Measurements from ENCODE around the gene XRCC3.

The XRCC3 gene

DNA sequence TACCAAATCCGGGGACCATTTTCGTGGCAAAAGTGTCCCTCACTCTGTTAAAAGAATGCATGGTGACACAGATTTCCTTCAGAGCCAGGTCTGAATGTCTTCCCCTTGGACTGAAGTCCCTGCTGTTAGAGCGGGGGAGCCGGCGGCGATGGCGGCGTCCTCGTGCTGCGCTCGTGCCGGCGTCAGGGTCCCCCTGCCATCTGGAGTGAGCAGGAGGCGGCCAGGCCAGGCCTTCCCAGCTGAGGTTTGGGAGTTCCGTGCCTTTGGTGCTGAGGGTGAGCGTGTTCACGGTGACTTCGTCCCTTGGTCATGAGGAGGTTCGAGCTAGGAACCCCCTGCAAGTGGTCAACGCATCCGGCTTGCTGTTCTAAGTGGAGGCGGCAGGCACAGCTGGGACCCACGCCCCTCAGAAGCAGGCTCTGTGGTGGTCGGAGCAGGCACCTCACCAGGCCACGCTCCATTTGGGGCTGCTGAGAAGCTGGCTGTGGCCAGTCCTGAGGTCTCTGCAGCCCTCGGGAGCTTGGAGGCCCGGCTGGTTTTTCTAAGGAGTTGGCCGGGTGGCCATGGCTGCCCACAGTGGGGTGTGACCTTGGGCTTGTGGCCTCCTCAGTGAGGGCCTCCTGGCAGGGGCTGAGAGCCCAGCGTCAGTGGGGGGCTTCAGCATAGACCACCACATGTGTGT is 9.9 kb upstream of the XRCC3 start:
- DNase-seq: no peak

DNA sequence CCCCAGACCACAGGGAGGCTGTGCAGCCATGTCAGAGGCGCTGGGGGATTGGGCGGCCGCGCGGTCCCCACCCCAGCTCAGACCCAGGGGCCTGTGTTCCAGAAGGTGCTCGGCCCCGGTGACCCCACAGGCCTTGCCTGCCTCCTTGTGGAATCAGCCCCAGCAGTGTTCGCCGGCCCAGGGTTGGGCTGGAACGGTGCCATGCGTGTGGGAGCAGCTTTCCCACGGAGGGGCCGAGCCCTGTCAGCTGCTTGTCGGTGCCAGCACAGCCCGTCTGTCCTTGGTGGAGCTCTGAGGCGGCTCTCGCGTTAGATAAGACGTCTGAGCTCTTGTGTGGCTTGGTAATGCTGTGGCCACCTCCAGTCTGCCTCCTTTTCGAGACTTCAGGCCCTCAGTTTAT is 8.9 kb upstream of the XRCC3 start:
- no peak for DNase-seq

DNA sequence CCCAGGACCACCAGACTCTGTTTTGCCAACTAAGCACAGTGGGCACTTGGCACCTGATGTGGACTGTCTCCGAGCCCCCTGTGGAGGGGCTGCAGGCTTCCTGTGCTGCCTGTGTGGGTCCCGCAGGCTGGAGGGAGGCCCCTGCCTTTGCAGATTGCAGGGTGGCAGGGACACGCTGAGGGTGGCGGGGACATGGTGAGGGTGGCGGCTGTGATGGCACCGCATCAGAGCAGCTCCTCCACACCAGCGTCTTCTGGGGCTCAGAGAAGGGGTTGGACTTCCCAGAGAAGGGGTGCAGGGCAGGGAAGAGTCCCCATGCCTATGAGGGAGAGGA is 8.5 kb upstream of the XRCC3 start:
- DNase-seq: no peak

DNA sequence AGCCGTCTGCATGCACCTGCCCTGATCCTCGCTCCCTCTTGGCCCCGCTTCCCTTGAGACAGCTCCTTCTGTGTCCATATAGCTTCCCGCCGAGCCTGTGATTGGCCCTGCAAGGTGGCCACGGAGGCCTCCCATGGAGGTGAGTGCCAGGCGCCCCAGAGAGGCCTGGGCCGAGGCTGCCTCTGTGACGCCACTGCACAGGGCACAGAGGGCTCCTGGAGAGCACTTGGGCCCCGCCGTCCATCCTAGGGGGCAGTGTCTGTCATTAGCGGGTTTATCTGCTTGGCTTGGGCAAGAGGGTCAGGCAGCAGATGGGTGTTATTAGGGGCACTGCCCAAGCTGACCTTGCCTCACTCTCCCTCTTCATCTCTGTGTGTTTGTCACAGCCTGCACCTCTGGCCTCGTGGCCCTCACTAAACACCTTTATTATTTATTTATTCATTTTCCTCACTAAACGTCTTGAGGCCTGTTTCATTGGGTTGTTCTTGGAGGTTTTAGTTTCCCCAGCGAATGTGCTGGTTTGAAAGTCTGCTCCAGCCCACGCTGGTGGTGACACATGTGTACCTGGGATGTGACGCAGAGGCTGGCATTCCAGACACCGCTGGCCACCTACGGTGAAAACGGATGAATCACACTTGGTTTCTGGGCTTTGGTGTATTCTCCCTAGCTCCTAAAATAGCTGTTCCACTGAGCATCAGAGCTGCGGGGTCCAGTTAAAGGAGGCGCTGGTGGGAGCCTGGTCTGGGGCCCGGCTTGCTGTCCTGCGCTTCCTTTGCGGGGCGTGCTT is 6.3 kb upstream of the XRCC3 start:
- DNase-seq: no peak

DNA sequence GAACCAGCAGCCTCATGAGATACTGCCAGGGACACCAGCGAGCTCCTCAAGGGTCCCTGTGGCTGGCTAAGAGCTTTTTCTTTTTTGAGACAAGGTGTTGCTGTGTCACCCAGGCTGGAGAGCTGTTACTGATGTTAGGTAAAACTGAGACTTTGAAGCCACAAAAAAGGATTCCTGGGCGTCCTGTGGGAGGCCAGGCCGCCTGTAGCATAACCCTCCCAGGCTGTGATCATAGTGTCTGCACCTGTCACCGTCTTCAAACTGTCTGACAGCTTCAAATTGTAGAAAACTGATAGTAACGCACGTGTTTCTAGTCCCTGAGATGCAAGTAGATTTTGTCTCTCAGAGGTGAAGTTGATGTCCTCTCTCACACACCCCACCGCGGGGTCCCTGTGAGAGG is 4.5 kb upstream of the XRCC3 start:
- no peak for DNase-seq

DNA sequence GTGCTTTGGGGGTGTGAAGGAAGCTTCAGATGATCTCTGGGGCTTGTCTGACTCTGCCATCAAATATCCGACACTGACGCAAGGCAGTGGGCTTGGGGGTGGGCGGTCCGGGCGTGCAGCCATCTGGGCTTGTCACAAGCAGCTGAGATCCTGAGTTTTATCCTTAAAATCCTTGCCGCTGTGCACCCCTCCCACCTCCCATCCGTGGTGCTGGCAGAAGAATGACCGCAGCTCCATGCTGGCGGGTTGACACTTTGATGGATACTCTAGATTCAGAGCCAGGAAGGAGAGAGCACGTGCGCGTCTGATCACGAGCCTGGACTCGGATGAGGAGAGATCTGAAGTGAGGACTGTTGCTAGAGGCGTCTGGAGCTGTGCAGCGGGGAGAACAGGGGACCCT is 3.3 kb upstream of the XRCC3 start:
- DNase-seq: no peak

DNA sequence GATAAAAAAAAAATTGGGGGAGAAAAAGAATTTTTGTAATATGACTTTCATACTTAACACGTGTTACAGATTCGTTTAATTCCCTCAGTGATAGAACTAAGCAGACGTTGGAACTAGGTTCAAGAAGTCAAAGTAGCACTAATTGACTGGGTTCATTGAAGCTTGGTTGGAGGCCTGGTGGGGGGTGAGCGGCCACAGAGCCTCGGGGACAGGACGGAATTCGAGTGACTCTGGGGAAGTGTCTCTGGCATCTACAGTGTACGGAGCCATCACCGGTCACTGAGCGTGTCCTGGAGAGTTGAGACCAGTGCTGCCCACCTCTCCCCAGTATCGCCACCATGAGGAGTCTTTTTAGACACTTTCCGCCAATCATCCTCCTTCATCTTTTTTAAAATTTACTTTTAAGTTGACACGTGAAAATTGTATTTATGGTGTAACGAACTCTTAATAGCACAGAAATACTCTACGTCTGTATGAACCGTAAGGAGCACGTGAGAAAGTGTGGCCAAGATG is 1.7 kb upstream of the XRCC3 start:
- no peak for DNase-seq

DNA sequence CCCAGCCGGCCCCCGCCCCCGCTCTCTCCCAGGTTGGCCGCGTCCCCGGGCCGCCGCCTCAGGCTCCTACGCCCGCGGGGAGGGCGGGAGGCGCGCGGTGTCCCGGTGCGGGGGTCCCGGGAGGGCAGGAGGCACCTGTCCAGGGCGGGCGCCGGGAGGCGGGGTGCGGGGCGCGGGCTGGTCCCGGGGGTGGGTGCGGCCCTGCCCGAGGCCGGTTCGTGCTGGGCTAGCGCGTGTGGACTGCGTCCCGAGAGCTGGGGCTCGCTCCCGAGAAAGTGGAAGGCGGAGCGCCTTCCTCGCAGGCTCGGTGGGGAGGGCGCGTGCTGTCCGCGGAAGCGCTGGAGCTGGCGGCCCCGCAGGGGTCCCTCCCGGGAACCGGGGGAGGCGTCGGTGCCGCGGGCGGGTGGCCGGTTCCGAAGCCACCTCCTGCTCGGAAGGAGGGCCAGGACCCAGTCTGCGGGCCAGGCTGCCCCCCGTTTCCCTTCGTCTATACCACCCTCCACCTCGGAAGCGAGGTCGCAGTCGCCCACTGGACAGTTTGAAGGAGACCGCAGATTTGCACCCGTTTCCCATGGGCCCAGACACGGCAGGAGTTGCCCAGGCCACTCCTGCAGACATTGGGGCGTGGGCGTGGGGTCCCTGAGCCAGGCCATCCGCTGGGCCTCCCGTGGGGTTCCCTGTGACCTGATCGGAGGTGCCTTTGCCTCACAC is 995 bp upstream of the XRCC3 start:
- no peak for DNase-seq

DNA sequence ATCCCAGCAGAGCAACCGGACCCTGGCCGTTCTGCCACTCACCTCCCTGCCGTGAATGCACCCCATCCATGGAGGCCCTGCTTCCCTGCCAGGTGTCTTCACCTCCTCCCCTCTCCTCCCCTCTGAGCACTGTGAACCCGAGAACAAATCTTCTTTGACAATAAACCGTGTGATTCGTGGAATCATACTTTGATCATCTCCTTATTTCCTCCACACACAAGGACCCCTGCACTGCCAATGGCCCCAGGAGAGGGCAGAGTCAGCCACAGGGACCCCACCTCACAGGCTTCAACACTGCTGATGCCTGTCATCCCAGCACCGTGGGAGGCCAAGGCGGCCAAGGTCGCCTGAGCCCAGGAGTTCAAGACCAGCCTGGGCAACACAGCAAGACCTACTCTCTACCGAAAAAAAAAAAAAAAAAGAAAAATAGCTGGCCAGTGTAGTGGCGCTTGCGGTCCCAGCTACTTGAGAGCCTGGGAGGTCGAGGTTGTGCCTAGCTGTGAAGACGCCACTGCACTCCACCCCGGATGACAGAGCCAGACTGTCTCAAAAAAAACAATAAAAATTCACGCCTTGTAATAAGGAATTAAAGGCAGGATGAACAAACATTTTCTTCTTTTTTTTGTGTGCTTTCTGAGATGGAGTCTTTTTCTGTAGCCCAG is 1.1 kb downstream of the XRCC3 start:
- no peak for DNase-seq

DNA sequence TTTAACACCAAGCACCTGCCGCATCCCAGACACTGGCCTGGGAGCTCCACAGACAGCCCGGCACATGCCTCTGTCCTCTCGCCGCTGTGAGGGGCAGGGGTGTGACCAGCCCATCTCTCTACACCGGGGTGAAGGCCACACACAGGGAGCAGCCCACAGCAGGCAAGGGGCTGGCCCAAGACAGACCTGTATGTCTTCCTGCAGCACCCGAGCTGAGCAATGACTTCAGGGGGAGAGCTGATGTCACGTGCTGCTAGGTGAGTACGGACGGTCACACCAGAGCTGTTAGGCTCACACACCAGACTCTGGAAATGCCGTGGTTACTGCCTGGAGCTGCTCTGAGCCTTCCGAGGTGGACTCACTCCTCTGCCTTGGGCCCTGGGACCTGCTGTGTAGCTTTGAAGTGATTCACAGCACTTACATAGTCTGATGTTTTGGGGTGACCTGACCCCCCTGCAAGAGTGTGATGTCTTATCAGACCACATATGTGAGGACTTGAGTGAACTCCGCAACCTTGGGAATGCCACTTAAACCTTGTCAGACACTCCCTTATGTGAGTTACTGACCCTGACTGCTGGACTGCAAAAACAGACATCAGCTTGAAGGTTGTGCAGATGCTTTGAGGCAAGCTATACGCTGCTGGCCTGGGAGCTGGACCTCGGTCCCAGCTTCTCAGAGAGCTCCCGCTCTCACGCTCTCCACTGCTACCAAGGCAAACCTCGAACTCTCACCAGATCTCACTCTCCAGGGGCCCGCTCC is 1.8 kb downstream of the XRCC3 start:
- DNase-seq: no peak

DNA sequence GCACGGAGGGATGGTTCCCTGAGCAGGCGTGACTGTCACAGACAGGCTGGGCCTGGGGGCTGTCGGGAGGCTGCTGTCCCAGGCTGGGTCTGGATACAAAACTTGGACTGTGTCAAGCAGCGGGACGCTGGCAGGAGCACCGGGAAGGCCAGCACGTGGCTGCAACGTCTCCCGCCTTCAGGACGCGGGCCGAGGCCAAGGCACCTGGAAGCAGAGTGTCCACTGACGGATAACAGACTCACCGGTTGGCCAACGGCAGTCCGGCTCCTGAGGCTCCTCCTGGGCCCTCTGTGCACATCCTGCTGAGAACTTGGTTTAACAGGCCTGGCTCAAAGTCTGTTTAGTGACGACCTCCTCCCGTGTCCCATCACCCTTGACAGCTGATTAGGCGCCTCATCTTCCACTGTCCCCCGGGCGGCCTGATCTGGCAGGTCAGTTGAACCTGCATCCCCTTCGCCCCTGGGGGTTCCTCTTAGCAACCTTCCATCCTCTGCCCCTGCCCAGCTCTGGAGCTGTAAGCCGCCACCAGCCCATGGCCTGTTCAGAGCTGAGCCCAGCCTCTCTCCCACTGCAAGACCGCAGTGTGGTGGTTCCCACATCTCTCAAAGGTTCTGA is 2.5 kb downstream of the XRCC3 start:
- DNase-seq: no peak

DNA sequence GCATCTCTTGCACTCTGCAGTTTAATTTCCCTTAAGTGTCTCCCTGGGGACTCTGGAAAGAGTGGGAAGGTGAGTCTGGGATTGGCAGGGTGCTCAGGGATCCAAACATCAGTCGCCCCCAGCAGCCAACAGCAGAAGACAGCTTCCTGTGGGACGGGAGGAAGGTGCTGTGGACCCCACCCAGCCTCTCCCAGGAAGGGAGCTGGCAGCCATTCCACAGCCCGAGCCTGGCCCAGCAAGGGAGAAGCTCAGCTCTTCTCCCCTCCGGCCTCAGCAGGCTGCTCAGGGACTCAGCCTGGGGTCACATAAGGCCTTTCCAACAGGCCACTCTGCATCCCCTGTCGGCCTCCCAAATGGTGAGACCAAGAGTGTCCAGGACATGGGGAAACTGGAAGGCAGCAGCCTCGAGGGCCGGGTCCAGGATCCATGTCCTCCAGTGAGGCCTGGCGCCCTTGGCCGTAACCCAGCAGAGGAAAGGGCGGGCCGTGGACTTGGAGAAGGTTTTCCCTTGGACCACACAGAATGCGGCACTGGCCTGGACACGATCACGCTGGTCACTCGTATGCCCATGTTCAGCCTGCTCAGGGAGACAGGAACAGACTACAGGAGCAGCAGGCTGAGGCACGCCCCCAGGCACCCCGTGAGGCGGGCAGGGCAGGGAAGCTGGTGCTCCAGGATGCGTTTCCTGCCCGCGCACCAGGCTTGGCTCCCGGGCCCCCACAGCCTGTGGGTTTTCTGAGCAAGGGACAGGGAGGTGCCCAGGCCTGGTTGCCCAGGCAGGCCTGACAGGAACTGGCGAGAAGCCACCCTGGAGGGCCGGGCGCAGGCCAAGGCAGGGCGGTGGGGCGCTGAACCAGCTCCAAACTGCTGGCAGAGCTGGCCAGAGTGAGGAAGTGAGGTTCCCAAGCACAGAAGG is 3.5 kb downstream of the XRCC3 start:
- DNase-seq: no peak

DNA sequence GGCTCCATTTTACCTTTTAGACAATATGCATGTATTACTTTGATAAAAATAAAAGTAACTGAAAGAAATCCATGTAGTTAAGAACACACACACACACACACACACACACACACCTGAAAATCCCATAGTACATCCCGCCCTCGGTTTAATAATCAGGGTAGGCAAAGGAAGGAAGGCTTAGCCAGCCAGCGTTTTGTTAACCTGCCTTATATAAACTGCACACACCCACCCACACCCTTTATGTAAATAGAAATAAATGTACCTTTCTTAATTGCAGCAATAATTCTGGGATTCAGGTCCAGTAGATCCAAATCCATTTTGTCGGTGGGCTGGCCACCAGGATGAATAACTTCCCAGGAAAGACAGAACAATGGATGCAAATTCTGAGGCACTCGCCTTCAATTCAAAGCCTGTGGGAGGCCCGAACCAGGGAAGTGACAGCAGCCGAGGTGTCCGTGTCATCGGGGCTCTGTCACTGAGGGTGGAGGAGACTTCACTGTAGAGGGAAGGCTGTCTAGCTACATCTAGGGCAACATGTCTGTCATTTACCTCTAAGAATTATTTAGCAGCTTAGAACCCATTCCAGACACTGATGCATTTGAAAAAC is 4.4 kb downstream of the XRCC3 start:
- no peak for DNase-seq

DNA sequence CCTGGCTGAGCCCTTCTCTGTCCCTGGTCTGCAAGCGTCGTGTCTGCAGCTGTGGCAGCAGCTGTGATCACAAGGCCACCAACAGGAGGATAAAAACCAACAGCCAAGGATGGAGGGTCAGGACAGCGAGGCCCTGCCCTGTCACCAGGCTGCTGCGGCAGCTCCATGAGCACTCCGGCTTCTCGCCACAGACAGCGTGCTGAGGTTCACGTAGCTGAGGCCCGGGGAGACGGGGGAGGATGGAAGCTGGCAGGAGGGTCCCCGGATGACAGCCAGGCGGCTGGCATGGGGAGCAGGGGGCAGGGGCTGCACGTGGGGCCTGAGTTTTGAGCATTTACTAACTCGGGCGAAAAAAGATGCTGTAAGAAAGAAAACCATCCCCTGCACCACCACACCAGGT is 5.4 kb downstream of the XRCC3 start:
- DNase-seq: no peak

DNA sequence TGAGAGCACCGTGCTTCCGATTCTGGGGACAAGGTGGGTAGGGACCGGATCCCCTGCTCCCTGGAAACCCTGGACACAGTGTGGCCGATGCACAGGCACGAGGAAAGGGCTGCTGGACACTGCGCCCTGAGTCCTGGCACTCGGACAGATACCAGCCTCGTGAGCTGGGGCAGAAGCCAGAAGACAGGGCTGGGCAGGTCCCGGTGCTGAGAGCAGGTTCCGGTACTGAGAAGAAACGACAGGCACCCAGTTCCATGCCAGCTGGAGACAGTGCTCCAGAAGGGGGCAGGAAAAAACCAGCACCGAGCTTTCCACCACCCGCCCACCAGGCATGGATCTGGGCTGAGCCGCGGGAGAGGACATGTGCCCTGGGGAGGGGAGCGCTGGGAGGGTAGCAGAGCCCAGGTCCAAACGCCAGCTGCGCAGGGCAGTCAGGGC is 6.5 kb downstream of the XRCC3 start:
- no peak for DNase-seq

DNA sequence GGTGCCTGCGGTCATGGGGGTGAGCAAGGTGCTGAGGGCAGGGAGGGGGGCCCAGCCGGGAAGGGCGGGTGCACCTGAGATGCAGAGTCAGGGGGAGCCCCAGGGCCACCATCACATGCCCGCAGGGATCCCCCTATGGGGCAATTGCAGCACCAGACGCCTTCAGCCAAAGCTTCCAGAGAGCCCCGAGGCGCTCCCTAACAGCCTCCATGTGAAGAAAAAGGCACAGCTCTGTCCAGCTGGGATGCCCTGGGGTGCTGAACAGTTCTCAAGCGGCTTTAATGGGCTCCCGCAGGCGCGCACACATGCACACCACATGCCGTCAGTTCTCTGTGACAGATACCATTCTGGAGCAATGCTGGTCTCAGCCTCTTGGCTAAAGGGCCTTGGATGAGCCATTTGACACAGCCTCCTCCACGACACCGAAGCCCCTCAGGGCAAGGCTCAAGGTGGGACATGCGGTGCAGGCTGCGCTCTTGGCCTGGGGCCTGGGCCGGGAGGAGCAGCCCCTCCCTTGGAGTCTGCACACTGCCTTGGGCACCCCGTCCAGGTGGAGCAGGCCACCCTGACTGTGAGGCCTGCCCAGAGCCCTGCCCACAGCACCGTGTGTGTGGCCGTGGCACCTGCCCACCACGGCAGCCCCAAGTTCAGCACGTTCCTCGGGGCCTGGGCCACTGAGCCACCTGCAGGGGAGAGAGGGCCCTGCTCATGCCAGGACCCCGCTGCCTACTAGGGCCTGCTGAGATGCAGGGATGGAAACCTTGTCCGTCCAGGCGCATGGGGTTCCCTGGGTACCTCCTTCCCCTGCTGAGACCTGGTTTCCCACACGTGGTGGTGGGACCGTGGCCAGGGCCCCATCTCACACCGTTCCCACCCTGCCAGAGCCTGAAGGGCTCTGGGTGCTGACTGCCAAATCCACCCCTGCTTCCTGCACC is 7.7 kb downstream of the XRCC3 start:
- no peak for DNase-seq

DNA sequence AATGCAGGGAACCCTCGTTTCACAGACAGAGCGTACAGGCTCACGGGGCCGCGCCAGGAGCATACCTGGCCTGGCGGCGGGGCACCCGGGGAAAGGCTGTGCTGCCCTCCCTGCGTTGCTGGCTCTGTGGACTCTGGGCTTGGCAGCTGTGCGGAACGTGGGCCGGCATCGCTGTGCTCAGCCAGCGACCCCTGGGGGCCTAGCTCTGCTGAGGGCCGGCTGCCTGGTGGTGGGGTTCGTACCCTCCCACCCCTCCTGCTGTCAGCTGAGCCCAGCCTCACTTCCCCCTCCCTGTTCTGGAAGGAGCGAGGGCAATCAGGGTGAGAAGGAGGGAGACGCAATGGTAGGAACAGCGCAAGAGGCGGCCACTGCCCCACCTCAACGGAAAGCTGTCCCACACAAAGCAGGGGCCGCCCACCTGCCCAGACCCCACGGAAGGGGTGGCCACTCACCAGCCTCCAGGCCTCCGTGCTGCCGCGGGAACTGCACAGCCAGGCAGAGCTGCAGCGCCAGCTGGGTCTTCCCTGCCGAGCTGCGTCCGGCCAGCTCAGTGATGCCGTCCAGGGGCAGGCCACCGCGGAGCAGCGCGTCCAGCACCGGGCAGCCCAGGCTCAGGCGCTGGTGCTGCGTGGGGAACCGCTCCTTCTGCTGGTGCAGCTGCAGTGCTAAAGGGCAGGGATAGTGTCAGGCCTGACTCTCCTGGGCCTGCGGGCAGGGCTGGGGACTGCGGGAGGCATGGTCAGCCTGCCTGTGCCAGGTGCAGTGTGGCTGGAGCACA is 8.5 kb downstream of the XRCC3 start:
- no peak for DNase-seq

DNA sequence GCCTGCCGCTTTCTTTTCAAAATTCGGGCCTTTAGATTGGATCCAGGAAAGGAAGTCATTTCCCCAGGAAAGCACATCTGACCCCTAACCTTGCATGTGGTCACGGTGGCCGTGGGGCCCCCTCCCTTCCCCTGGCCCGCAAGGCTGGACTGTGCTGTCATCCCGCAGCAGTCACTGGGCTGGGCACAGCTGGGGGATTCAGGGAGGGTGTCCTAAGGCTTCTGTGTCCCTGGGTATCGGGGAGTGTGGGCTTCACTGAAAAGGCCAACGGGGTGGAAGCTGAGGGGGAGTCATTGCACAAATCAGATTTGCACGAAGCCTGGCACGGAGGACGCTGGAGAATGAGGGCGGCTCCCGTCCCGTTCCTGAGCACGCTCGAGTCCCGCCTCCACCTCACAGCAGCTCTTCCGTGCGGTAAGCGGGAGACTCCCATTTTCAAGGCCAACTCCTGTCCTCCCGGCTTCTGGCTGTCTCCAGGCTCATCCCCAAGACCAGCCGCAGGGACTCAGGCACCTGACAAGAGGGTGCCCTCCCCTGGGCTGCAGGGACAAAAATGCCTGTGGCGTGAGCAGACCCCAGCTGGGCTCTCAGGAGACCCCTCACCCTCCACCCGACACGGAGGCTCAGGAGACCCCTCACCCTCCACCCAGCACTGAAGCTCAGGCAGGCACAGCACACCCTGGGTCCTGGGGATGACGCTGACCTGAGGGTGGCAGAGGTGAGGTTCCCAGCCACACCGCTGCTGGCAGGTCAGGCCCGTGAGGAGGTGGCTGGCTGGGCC is 9.6 kb downstream of the XRCC3 start:
- no peak for DNase-seq

All from NCI-H1436 (cell line).